Mammary epithelial cell (primary cell): Measurements from ENCODE around the gene LIPA.

Experiments
- EZH2 ChIP-seq: IDR thresholded peaks from 2 replicates; pipeline ENCODE4 v1.6.1; 2012; ENCODE audit warnings: low read length, inconsistent platforms, borderline replicate concordance
- TF ChIP-seq, protein P1 (sequence below), 2 donors: IDR thresholded peaks in 1 of 2; conservative IDR thresholded peaks in 1 of 2; 2 replicates each; pipeline ENCODE4 v1.5.1; 2011 to 2012; ENCODE audit warnings: inconsistent platforms in 2 of 2, low read length in 2 of 2, mild to moderate bottlenecking in 2 of 2, control low read depth in 1 of 2, low read depth in 1 of 2; ENCODE audit not compliant: insufficient read depth in 1 of 2; ENCODE audit errors: extremely low read depth in 1 of 2

DNA sequence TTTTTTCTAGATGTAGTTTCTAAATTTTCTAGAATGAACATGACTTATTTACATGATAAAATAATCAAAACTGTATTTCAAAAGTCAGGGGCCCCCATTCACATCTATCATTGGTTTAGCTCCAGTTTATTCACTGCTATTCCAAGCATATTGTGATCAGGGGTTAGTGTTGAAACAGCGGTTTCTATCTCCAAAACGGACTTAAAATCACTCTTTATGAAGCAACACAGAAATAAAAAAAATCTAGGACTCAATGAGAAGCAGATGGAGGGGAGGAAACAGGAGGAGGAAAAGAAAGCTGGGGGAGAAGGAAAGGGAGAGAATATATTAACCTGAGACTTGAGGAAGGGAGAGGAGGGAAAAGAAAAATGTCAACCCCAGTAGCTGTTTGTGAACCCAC is 29.7 kb downstream of the LIPA start:
- TF ChIP-seq, protein P1, sequence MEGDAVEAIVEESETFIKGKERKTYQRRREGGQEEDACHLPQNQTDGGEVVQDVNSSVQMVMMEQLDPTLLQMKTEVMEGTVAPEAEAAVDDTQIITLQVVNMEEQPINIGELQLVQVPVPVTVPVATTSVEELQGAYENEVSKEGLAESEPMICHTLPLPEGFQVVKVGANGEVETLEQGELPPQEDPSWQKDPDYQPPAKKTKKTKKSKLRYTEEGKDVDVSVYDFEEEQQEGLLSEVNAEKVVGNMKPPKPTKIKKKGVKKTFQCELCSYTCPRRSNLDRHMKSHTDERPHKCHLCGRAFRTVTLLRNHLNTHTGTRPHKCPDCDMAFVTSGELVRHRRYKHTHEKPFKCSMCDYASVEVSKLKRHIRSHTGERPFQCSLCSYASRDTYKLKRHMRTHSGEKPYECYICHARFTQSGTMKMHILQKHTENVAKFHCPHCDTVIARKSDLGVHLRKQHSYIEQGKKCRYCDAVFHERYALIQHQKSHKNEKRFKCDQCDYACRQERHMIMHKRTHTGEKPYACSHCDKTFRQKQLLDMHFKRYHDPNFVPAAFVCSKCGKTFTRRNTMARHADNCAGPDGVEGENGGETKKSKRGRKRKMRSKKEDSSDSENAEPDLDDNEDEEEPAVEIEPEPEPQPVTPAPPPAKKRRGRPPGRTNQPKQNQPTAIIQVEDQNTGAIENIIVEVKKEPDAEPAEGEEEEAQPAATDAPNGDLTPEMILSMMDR (conservative IDR thresholded peaks at IDR 0.05 in 1 of 2, IDR thresholded peaks at IDR 0.05 in 1 of 2; ENCODE audit: extremely low read depth in 1 of 2, insufficient read depth in 1 of 2, low read depth in 1 of 2, low read length in 2 of 2), result no peak
- TF ChIP-seq EZH2, result no peak
